HepG2 (cell line): ENCODE data around the gene MYPN. TPM values are rescaled to one million over a fixed set of nuclear protein-coding genes. Genes with fewer than 3 reads are reported as not detected.
A peak's percentile ranks its signal among the peaks of the same experiment; 100 is the strongest.

Experiments used
- ADNP ChIP-seq: sonication (generic); formaldehyde crosslinking; IDR thresholded peaks from 2 replicates; pipeline ENCODE4 v1.4.0; 2020; ENCODE audit warnings: missing genetic modification reagents
- AGO2 ChIP-seq: fragments of 200-400 bp; formaldehyde crosslinking; optimal IDR thresholded peaks from 2 replicates; pipeline ENCODE3; 2017; ENCODE audit warnings: mild to moderate bottlenecking, low read depth, low read length, moderate library complexity
- DNMT3B ChIP-seq: conservative IDR thresholded peaks from 2 replicates; pipeline ENCODE4 v1.6.1; 2016; ENCODE audit warnings: missing biosample characterization, control low read depth
- FOXO1 ChIP-seq: sonication (generic); formaldehyde crosslinking; IDR thresholded peaks from 2 replicates; pipeline ENCODE4 v1.4.0; 2020; ENCODE audit warnings: missing genetic modification reagents
- KDM4B ChIP-seq: sonication (generic); formaldehyde crosslinking; IDR thresholded peaks from 2 replicates; pipeline ENCODE4 v1.4.0; 2020; ENCODE audit warnings: missing genetic modification reagents
- MAZ ChIP-seq, 2 experiments: sonication (generic) in 1 of 2; formaldehyde crosslinking in 1 of 2; IDR thresholded peaks; 2 replicates each; pipeline versions ENCODE4 v1.5.0 to v1.6.1; 2012 to 2020; ENCODE audit warnings: low read depth in 2 of 2, mild to moderate bottlenecking in 2 of 2, borderline replicate concordance in 1 of 2, improper control_type of control experiment in 1 of 2, low read length in 1 of 2, missing genetic modification reagents in 1 of 2, moderate library complexity in 1 of 2
- MTF1 ChIP-seq: sonication (generic); formaldehyde crosslinking; IDR thresholded peaks from 2 replicates; pipeline ENCODE4 v1.5.0; 2020; ENCODE audit warnings: missing genetic modification reagents
- ZBTB20 ChIP-seq: sonication (generic); formaldehyde crosslinking; IDR thresholded peaks from 2 replicates; pipeline ENCODE4 v1.8.1; 2023; ENCODE audit warnings: missing genetic modification reagents, low read depth, mild to moderate bottlenecking, borderline replicate concordance
- ZBTB34 ChIP-seq: sonication (generic); formaldehyde crosslinking; IDR thresholded peaks from 2 replicates; pipeline ENCODE4 v1.8.0; 2022; ENCODE audit warnings: mild to moderate bottlenecking, missing genetic modification reagents
- ZKSCAN1 ChIP-seq: fragments of 150-350 bp; IDR thresholded peaks from 2 replicates; pipeline ENCODE4 v1.6.1; 2014; ENCODE audit warnings: low read length
- ZNF280B ChIP-seq: sonication (generic); formaldehyde crosslinking; IDR thresholded peaks from 2 replicates; pipeline ENCODE4 v1.5.0; 2020; ENCODE audit warnings: missing genetic modification reagents, mild to moderate bottlenecking, borderline replicate concordance
- ZNF598 ChIP-seq: sonication (generic); formaldehyde crosslinking; IDR thresholded peaks from 2 replicates; pipeline ENCODE4 v1.5.1; 2020; ENCODE audit warnings: mild to moderate bottlenecking, missing genetic modification reagents, borderline replicate concordance
- polyA plus RNA-seq, 8 experiments: library from polyadenylated mRNA; depleted of rRNA in 3 of 8; stranded (reverse) in 7 of 8; unstranded in 1 of 8; fragments of >200 nt; fragmentation: Illumina TruSeq in 4 of 8; extraction: Trizol in 4 of 8; gene quantifications; 2 replicates each; pipeline versions ENCODE4 v1.2.1 to v1.2.3, GENCODE V29; 2011 to 2016; ENCODE audit warnings: low read depth in 4 of 8, missing spikeins in 1 of 8, mixed read lengths in 1 of 8; ENCODE audit not compliant: insufficient read depth in 1 of 8
- total RNA-seq, 5 experiments: library from RNA; depleted of rRNA; stranded (reverse); fragments of >200 nt; fragmentation: Illumina TruSeq; extraction: Trizol; gene quantifications; 2 replicates each; pipeline ENCODE4 v1.2.3, GENCODE V29; 2016; ENCODE audit warnings: low read depth in 1 of 5
- TF ChIP-seq, protein P1 (sequence below): sonication (generic); formaldehyde crosslinking; IDR thresholded peaks from 2 replicates; pipeline ENCODE4 v1.4.0; 2020; ENCODE audit warnings: missing genetic modification reagents, borderline replicate concordance
- TF ChIP-seq, protein P2 (sequence below): sonication (generic); formaldehyde crosslinking; IDR thresholded peaks from 2 replicates; pipeline ENCODE4 v1.8.0; 2022; ENCODE audit warnings: missing genetic modification reagents, mild to moderate bottlenecking, inconsistent platforms, borderline replicate concordance
- TF ChIP-seq, protein P3 (sequence below): sonication (generic); formaldehyde crosslinking; IDR thresholded peaks from 2 replicates; pipeline ENCODE4 v1.4.0; 2020; ENCODE audit warnings: missing genetic modification reagents, mild to moderate bottlenecking, borderline replicate concordance

MYPN gene
- total and polyA plus RNA-seq, 2 of the 13 experiments (the other 11 are each of a cell fraction or from before 2014, with no cell fraction given): not detected

DNA sequence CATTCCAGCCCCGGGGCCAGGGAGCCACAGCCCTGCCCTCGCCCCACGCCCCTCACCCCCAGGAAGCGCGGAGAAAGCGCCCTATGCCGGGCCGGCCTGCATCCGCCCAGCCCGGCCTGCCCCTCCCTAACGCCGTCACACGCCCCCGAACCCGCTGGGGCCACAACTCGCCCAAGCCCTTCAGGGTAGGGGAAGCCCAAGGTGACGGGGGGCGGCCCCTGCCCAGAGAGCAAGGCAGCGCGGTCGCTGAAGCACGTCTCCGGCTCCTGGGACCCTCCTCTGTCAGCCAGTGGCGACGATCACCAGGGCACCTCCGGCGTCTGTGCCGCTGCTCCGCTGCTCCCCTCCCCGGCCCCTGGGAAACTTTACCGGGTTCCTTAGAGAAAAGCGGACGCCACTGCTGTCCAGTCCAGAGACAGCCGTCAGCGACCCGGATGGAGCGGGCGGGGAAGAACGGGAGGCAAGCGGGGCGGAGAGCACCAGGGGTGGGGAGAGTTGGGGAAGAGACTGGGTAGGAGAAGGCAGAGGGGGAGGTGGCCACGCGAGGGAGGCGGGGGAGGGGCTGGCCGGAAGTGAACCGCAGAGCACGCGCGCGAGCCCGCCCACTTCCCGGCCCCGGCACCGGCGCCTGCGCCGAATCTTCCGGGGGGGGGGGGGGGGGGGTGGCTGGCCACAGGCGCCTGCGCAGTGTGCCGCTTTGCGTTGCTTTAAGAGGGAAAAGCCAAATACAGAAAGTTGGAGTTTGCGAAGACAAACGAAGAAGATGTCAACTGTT is 34.3 kb upstream of the MYPN start, which contains the start of gene HERC4 (continued):
- TF ChIP-seq ZBTB34 (CRISPR knock-in tag) (no peak), FOXO1 (CRISPR knock-in tag) (no peak), MAZ (IDR thresholded peaks at IDR 0.05; ENCODE audit: borderline replicate concordance, low read depth, low read length) (0 out of 2 replicates have a peak, but pooled peaks have one; percentile 71), MAZ (CRISPR knock-in tag; IDR thresholded peaks at IDR 0.05; ENCODE audit: low read depth) (peak; percentile 54; the same call in 1 of the 2 replicates), ZNF280B (CRISPR knock-in tag) (peak; percentile 44; the same call in 1 of the 2 replicates), ADNP (CRISPR knock-in tag) (no peak), ZKSCAN1 (no peak), AGO2 (peak; percentile 90), MTF1 (CRISPR knock-in tag) (0 out of 2 replicates have a peak, but pooled peaks have one; percentile 47), DNMT3B (CRISPR knock-in tag) (no peak), ZBTB20 (CRISPR knock-in tag) (peak; percentile 67; the same call in 1 of the 2 replicates), ZNF598 (peak; percentile 47; the same call in 1 of the 2 replicates), KDM4B (CRISPR knock-in tag) (no peak)
- TF ChIP-seq, protein P1, sequence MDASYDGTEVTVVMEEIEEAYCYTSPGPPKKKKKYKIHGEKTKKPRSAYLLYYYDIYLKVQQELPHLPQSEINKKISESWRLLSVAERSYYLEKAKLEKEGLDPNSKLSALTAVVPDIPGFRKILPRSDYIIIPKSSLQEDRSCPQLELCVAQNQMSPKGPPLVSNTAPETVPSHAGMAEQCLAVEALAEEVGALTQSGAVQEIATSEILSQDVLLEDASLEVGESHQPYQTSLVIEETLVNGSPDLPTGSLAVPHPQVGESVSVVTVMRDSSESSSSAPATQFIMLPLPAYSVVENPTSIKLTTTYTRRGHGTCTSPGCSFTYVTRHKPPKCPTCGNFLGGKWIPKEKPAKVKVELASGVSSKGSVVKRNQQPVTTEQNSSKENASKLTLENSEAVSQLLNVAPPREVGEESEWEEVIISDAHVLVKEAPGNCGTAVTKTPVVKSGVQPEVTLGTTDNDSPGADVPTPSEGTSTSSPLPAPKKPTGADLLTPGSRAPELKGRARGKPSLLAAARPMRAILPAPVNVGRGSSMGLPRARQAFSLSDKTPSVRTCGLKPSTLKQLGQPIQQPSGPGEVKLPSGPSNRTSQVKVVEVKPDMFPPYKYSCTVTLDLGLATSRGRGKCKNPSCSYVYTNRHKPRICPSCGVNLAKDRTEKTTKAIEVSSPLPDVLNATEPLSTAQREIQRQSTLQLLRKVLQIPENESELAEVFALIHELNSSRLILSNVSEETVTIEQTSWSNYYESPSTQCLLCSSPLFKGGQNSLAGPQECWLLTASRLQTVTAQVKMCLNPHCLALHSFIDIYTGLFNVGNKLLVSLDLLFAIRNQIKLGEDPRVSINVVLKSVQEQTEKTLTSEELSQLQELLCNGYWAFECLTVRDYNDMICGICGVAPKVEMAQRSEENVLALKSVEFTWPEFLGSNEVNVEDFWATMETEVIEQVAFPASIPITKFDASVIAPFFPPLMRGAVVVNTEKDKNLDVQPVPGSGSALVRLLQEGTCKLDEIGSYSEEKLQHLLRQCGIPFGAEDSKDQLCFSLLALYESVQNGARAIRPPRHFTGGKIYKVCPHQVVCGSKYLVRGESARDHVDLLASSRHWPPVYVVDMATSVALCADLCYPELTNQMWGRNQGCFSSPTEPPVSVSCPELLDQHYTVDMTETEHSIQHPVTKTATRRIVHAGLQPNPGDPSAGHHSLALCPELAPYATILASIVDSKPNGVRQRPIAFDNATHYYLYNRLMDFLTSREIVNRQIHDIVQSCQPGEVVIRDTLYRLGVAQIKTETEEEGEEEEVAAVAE: peak; percentile 47
- TF ChIP-seq, protein P2, sequence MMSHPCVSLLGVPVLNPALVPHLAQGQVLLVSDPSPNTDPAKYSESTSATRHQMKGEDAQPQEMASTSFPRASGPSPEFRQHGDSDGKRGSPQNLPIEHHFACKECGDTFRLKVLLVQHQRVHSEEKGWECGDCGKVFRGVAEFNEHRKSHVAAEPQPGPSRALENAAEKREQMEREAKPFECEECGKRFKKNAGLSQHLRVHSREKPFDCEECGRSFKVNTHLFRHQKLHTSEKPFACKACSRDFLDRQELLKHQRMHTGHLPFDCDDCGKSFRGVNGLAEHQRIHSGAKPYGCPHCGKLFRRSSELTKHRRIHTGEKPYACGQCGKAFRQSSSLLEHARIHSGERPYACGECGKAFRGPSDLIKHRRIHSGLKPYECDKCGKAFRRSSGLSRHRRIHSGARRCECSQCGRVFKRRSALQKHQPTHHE (CRISPR knock-in tag): peak; percentile 40; the same call in 1 of the 2 replicates
- TF ChIP-seq, protein P3, sequence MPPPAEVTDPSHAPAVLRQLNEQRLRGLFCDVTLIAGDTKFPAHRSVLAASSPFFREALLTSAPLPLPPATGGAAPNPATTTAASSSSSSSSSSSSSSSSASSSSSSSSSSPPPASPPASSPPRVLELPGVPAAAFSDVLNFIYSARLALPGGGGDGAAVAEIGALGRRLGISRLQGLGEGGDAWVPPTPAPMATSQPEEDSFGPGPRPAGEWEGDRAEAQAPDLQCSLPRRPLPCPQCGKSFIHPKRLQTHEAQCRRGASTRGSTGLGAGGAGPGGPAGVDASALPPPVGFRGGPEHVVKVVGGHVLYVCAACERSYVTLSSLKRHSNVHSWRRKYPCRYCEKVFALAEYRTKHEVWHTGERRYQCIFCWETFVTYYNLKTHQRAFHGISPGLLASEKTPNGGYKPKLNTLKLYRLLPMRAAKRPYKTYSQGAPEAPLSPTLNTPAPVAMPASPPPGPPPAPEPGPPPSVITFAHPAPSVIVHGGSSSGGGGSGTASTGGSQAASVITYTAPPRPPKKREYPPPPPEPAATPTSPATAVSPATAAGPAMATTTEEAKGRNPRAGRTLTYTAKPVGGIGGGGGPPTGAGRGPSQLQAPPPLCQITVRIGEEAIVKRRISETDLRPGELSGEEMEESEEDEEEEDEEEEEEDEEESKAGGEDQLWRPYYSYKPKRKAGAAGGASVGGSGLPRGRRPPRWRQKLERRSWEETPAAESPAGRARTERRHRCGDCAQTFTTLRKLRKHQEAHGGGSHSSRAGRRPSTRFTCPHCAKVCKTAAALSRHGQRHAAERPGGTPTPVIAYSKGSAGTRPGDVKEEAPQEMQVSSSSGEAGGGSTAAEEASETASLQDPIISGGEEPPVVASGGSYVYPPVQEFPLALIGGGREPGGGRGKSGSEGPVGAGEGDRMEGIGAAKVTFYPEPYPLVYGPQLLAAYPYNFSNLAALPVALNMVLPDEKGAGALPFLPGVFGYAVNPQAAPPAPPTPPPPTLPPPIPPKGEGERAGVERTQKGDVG (CRISPR knock-in tag): 0 out of 2 replicates have a peak, but pooled peaks have one; percentile 62
